HG02884 (cell line): ENCODE measurements around the gene KRTAP9-1.
"Not testable (repeated sequence)": the region's sequence is repeated elsewhere in the genome, so short reads cannot be mapped to it uniquely, and the experiment has no call there.

Source experiments
- ATAC-seq: cut with Tn5 transposase; IDR thresholded peaks from one replicate; pipeline ENCODE4 v1.9.1; 2021; ENCODE audit warnings: mild to moderate bottlenecking, moderate library complexity; ENCODE audit not compliant: unreplicated experiment

KRTAP9-1 gene

GRCh38 chr17:41178843-41179616 lies 10.7 kb upstream of the KRTAP9-1 start:
- no peak for ATAC-seq

GRCh38 chr17:41184480-41184961 lies 5.2 kb upstream of the KRTAP9-1 start, which contains the start of gene KRTAP4-1:
Gene KRTAP4-1 (minus strand): TSS chr17:41184911. CDS start chr17:41184854, 57 bp downstream.
- no peak for ATAC-seq

- ATAC-seq, result no peak
Measured at GRCh38 chr17:41185001-41185400, 4.7 kb upstream of the KRTAP9-1 start.

GRCh38 chr17:41186872-41187271 lies 2.8 kb upstream of the KRTAP9-1 start:
- ATAC-seq, result no peak

GRCh38 chr17:41190328-41190727 lies 641 bp downstream of the KRTAP9-1 start:
- no peak for ATAC-seq

- ATAC-seq, result no peak
Measured at GRCh38 chr17:41196068-41196467, 6.4 kb downstream of the KRTAP9-1 start.

GRCh38 chr17:41199421-41200078 lies 9.9 kb downstream of the KRTAP9-1 start:
- ATAC-seq, result no peak

- no peak for ATAC-seq
Measured at GRCh38 chr17:41211845-41212466, 22.3 kb downstream of the KRTAP9-1 start.

- no peak for ATAC-seq
Measured at GRCh38 chr17:41212524-41213169, 23.0 kb downstream of the KRTAP9-1 start.

- ATAC-seq, result no peak
Measured at GRCh38 chr17:41215681-41216080, 26.0 kb downstream of the KRTAP9-1 start.

GRCh38 chr17:41223821-41224220 lies 34.1 kb downstream of the KRTAP9-1 start:
- no peak for ATAC-seq

- ATAC-seq, result no peak
Measured at GRCh38 chr17:41226051-41226450, 36.4 kb downstream of the KRTAP9-1 start.

GRCh38 chr17:41226598-41227095 lies 37.0 kb downstream of the KRTAP9-1 start, which contains the start of gene KRTAP9-2:
Gene KRTAP9-2 (plus strand): TSS chr17:41226648. CDS start chr17:41226655, 7 bp downstream.
- ATAC-seq, result not testable (repeated sequence)

GRCh38 chr17:41230094-41230493 lies 40.4 kb downstream of the KRTAP9-1 start:
- no peak for ATAC-seq

GRCh38 chr17:41231731-41232130 lies 42.0 kb downstream of the KRTAP9-1 start:
- no peak for ATAC-seq

GRCh38 chr17:41232399-41233105 lies 42.9 kb downstream of the KRTAP9-1 start, which contains the start of gene KRTAP9-3:
Gene KRTAP9-3 (plus strand): TSS chr17:41232449. CDS start chr17:41232502, 53 bp downstream.
- not testable (repeated sequence) for ATAC-seq

GRCh38 chr17:41237116-41237515 lies 47.4 kb downstream of the KRTAP9-1 start:
- ATAC-seq, result not testable (repeated sequence)

- not testable (repeated sequence) for ATAC-seq
Measured at GRCh38 chr17:41237949-41238437, 48.3 kb downstream of the KRTAP9-1 start, which contains the start of gene KRTAP9-8. Gene KRTAP9-8 (plus strand): TSS chr17:41237999. CDS start chr17:41238052, 53 bp downstream.
